ENCODE measurements around the gene MST1R. TPM values are rescaled to one million over a fixed set of nuclear protein-coding genes. Genes with fewer than 3 reads are reported as not detected.

MST1R gene
- total RNA-seq, 1 donor = 0.81 TPM

DNA sequence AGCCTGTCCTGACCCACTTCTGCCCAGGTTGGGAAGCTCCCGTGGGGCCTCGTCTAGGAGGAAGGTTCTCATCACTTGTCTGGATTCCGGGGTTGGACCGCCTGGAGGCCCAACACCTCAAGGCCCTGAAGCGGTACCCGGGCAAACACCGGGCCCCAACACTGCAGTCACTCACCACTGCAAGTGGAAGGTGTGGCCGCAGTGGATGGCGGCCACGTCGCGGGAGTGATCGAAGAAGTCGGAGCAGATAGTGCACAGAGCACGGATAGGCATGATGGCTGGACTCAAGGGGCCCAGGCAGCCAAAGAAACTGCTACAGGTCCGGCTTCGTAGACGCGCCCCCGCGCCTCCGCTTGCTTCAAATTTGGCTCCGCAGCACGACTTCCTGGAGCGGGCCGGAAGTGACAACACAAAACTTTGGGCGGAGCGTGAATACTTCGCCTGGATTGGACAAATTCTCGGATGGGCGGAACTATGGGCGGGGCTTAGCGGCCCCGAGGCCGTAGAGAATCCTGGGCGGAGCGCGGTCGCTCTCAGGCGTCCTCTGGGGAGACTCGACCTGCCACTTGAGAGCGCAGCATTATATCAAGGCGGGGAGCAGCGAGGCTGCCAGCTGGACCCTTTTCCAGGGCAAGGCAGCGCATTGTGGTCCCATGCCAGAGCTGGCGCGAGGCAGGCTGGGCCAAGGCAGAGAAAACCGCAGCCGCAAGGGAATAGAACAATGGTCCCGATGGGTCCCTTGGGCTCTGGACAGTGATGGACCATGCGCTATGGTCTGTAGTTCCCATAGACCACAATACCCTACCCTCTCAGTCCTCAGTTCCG is 47.3 kb downstream of the MST1R start, which contains the start of gene TRAIP:
Gene TRAIP (minus strand): TSS at position 384 of the 825 bp plus-strand sequence. CDS start 111 bp downstream, at position 273.
- DNase-seq (ENCODE audit: low read depth) = peak; percentile 91
- TF ChIP-seq, protein P1, sequence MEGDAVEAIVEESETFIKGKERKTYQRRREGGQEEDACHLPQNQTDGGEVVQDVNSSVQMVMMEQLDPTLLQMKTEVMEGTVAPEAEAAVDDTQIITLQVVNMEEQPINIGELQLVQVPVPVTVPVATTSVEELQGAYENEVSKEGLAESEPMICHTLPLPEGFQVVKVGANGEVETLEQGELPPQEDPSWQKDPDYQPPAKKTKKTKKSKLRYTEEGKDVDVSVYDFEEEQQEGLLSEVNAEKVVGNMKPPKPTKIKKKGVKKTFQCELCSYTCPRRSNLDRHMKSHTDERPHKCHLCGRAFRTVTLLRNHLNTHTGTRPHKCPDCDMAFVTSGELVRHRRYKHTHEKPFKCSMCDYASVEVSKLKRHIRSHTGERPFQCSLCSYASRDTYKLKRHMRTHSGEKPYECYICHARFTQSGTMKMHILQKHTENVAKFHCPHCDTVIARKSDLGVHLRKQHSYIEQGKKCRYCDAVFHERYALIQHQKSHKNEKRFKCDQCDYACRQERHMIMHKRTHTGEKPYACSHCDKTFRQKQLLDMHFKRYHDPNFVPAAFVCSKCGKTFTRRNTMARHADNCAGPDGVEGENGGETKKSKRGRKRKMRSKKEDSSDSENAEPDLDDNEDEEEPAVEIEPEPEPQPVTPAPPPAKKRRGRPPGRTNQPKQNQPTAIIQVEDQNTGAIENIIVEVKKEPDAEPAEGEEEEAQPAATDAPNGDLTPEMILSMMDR (IDR thresholded peaks at IDR 0.05; ENCODE audit: insufficient read depth, low read length) = no peak
- peak within 1 kb of the TSS; percentile 94 for H3K4me3 ChIP-seq (ENCODE audit: low read depth, low read length)

DNA sequence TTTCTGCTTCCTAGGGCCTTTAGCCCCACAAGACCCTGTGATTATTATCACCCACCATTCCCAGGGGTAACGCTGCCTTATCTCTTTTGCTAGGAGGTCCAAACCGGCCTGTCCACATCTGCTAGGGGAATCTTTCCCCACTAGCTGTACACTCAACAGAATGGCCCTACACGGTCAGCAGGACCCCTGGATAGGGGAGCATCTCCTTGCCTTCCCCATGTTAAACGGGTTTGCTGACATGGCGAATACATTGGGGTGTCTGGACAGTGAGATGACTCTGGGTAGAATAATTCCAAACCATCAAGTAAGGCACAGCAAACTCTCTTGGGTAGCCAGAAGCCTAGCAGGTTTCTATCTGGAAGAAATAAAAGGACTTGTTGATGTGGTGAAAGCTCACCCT is 48.0 kb downstream of the MST1R start:
- H3K4me3 ChIP-seq (ENCODE audit: low read depth, low read length) = peak overlapping the region; percentile 94
- TF ChIP-seq, protein P1 (IDR thresholded peaks at IDR 0.05; ENCODE audit: insufficient read depth, low read length) = no peak
- no peak for DNase-seq (ENCODE audit: low read depth)

DNA sequence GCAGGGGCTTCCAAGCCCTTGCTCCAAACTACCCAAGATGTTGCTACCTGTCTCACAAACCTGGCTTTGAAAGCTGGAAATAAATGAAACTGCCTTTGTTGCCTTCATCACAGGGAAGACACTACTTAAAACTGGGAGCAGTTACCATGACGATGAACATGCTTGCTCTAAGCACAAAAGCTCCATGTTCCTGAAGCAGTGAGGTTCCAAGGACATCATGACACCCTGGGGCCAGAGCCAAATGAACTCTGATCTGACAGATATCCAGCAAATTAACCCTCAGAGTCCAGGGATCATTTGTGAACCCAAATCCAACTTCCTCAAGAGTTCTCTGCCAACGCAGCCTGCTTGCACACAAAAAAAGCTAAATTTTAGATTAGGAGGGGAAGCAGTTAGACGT is 58.0 kb downstream of the MST1R start:
- TF ChIP-seq, protein P1 (IDR thresholded peaks at IDR 0.05; ENCODE audit: insufficient read depth, low read length) = no peak
- no peak overlapping the region for H3K4me3 ChIP-seq (ENCODE audit: low read depth, low read length)
- no peak for DNase-seq (ENCODE audit: low read depth)

DNA sequence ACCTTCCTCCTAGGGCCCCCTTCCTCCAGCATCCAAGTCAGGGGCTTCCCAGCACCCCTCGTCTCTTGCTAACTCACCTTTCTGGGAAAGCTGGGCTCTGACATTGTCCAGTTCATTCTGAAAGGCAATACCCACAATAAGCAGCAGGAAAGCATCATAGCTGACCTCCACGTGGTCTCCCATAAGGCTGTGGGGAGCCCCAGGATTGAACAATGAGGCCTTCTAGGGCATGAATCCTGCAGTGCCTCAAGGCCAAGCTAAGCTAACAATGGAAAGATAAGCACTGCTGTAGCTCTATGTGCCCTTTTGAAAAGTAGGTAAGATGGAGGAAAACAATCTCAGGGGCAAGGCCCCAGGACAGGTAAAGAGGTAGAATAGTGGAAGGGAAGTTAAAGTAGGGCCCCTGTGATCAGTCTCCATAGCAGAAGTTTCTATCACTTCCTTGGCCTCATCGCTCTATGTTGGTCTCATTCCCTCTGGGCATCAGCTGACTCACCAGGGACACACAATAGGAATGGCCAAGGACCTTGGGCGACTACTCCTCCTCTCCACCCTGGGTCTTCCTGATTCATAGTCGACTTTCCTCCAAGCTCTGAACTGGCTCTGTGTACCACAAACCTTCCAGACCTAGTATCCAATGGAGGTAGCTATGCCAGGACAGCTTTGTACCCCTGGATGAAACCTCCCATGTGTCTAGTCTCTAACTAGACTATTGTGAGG is 59.0 kb downstream of the MST1R start:
- no peak overlapping the region for H3K4me3 ChIP-seq (ENCODE audit: low read depth, low read length)
- TF ChIP-seq, protein P1 (IDR thresholded peaks at IDR 0.05; ENCODE audit: insufficient read depth, low read length) = no peak
- no peak for DNase-seq (ENCODE audit: low read depth)

GRCh38 chr3:49842843-49843517 is 60.7 kb downstream of the MST1R start:
- DNase-seq (ENCODE audit: low read depth) = no peak
- TF ChIP-seq, protein P1 (IDR thresholded peaks at IDR 0.05; ENCODE audit: insufficient read depth, low read length) = no peak
- no peak overlapping the region for H3K4me3 ChIP-seq (ENCODE audit: low read depth, low read length)

DNA sequence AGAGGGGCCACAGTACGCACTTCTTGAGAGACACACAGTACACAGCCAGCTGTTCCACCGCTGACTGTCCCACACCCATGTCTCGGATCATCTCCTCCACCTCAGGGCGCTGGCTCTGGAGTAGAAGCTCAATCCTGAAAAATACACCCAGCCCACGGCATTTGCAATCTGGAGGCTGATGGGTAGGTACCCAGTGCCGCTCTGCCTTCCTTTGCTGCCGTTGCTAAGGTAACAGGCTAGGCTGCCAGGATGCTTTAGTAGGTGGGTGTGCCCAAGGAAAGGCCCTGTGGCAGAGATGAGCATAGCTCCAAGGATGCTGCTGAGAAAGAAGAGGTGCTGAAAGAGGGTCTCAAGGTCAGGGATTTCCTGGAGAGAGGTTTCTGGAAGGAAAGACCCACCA is 61.9 kb downstream of the MST1R start:
- TF ChIP-seq, protein P1 (IDR thresholded peaks at IDR 0.05; ENCODE audit: insufficient read depth, low read length) = no peak
- DNase-seq (ENCODE audit: low read depth) = no peak

More for the DNA sequence above, 61.9 kb downstream of the MST1R start:
- no peak overlapping the region for H3K4me3 ChIP-seq (ENCODE audit: low read depth, low read length)
